Measurements from ENCODE around the gene STRIT1.

DNA sequence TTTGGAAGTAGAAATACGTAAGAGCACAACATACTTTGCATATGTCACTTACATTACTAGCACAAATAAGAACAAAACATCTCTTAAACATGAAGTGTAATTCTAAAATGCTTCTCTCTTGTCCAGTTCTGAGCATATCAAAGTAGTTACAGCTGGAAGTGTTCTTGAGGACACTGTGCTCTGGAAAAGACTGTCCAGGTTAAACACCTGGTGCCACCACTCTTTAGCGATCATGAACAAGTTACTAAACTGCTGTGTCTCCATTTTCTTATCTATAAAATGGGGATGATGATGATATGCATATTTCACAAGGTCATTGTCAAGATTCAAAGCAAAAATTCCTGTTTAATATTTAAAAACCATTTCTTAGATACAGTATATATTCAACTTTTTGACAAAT lies 790 bp downstream of the STRIT1 start:
- TF ChIP-seq POLR2A (IDR thresholded peaks at IDR 0.05): no peak
- TF ChIP-seq, protein P1, sequence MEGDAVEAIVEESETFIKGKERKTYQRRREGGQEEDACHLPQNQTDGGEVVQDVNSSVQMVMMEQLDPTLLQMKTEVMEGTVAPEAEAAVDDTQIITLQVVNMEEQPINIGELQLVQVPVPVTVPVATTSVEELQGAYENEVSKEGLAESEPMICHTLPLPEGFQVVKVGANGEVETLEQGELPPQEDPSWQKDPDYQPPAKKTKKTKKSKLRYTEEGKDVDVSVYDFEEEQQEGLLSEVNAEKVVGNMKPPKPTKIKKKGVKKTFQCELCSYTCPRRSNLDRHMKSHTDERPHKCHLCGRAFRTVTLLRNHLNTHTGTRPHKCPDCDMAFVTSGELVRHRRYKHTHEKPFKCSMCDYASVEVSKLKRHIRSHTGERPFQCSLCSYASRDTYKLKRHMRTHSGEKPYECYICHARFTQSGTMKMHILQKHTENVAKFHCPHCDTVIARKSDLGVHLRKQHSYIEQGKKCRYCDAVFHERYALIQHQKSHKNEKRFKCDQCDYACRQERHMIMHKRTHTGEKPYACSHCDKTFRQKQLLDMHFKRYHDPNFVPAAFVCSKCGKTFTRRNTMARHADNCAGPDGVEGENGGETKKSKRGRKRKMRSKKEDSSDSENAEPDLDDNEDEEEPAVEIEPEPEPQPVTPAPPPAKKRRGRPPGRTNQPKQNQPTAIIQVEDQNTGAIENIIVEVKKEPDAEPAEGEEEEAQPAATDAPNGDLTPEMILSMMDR (IDR thresholded peaks at IDR 0.05): no peak

All from esophagus squamous epithelium (tissue), 4 donors.